NCI-H748 treated with DMSO at 0.1 percent for 48 hours (cell line): ENCODE data around the gene STON1.
"Not testable (repeated sequence)": the region's sequence is repeated elsewhere in the genome, so short reads cannot be mapped to it uniquely, and the experiment has no call there.

ENCODE experiments used
- DNase-seq: peaks from one replicate; lab custom pipeline; 2025; lab: John Stamatoyannopoulos, UW

STON1 gene, protein sequence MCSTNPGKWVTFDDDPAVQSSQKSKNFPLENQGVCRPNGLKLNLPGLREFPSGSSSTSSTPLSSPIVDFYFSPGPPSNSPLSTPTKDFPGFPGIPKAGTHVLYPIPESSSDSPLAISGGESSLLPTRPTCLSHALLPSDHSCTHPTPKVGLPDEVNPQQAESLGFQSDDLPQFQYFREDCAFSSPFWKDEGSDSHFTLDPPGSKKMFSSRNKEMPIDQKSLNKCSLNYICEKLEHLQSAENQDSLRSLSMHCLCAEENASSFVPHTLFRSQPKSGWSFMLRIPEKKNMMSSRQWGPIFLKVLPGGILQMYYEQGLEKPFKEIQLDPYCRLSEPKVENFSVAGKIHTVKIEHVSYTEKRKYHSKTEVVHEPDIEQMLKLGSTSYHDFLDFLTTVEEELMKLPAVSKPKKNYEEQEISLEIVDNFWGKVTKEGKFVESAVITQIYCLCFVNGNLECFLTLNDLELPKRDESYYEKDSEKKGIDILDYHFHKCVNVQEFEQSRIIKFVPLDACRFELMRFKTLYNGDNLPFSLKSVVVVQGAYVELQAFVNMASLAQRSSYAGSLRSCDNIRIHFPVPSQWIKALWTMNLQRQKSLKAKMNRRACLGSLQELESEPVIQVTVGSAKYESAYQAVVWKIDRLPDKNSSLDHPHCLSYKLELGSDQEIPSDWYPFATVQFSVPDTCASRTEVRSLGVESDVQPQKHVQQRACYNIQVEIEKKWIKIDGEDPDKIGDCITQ

DNA sequence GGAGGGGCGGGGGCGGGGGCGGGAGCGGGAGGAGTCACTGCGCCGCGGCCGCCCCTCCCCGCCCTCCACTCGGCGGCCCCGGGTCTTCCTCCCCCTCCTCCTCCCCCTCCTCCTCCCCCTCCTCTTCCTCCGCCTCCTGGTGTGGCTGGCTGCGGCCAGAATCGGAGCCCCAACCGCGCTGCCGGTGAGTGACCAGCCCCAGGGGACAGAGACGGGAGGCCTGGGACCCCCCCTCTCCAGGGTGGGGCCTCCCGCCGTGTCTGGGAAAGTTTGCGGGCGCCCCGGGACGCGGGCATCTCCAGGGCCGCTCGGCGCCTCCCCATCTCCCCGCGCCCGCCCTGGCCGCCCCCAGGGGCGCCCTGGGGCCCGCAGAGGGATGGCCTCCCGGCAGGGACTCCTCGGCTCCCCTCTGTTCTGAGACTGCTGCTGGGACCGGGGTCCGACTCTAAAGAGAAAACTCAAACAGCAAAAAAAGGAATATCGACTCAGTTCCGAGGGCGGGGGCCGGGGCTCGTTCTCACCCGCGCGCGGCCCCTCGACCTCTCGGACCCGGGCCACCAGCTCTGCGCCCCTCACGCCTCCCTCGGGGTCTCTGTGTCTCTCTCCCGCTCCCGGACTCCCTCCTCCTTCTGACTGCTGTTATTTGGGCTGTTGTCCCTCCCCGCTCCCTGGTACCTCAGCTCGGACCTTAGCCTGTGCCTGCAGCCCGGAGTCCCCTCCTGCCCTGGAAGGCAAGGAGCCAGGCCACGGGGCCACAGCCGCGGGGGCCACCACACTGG is at the start of gene STON1:
STON1 (plus strand) TSS at position 122 of the 779 bp plus-strand sequence. CDS start 50,480 bp downstream, outside the sequence.
- no peak for DNase-seq

DNA sequence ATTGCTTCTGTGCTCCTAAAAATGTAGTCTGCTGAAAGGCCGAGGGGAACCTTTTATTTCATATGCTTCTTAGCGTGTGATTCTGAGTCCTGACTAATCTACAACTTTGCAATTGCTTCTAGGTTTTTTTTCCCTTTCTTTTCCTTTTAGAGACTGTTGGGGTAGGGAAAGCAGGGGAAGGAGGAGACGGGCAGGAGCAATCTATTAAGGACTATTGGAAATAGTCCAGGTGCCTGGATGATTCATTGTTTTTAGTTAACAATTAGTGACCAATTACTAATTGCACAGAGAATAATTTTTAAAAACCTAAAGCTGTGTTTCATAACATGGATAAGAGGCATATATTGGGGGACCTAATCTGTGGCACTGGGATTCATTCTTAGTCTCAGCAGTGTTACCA is 49.4 kb upstream of the STON1 start:
- no peak for DNase-seq

DNA sequence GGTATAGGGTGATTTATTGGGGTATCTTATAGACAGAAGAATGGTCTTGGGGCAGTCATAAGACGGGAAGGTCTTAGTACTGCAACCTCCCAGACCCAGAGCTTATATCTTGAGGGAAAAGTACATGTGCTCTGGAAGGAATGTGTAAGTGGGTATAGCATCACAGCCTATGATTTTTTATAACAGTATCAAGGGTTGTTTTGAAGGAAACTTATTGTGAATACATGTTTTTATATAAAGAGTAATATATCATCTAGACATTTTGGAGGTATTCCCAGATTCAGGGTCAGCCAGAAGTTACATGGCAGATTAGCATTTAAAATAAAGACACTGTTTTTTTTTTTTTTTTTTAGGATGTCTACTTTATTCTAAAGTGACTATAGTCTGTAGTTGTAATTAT is 47.6 kb upstream of the STON1 start:
- DNase-seq: no peak

DNA sequence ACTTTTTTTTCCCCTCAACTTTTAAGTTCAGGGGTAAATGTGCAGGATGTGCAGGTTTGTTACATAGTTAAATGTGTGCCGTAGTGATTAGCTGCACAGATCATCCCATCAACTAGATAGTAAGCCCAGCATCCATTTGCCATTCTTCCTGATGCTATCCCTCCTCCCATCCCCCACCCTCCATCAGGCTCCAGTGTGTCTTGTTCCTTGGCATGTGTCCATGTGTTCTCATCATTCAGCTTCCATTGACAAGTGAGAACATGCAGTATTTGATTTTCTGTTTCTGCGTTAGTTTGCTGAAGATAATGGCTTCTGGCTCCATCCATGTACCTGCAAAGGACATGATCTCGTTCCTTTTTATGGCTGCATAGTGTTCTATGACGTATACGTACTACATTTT is 47.2 kb upstream of the STON1 start:
- DNase-seq: no peak

DNA sequence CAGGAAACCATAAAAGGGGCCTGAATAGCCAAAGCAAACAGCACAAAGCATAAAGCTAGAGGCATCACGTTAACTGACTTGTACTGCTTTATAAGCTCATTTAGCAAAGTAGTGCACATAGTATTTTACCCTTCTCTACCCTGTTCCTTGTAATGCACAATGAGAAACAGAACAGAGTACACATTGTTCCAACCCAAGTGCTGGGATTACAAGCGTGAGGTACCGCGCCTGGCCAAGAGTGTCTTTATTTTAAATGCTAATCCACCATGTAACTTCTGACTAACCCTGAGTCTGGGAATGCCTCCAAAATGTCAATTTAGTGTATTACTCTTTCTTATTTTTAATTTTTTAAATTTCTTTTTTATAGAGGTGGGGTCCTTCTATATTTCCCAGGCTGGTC is 46.4 kb upstream of the STON1 start:
- DNase-seq: no peak

DNA sequence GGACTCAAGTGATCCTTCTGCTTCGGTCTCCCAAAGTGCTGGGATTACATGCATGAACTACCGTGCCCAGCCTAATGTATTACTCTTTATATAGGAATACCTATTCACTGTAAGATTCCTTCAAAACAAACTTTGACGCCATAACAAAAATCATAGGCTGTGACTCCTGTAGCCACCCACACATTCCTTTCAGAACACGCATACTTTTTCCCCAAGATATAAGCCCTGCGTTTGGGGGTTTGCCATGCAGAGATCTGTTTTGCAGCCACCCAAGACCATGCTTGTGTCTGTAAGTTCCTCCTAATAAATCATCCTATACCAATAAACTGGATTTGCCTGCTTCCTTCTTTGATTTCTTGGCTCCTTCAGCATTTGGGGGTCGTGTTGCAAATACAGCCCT is 46.0 kb upstream of the STON1 start:
- no peak for DNase-seq

DNA sequence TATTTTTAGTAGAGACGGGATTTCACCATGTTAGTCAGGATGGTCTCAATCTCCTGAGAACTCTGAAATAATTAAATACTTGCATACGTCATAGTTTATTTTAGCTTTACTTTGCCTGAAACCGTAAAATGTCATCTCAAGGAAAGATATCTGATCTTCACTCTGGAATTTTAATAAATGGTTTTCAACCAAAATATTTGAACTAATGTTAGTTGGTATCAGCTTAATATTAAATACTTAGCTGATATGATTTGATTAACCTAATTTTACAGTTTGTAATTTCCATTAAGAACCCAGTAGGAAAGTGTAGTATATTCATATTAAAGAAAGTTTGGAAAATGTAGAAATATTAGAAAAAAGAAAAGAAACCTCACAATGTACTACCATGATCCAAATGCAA is 41.4 kb upstream of the STON1 start:
- no peak for DNase-seq

DNA sequence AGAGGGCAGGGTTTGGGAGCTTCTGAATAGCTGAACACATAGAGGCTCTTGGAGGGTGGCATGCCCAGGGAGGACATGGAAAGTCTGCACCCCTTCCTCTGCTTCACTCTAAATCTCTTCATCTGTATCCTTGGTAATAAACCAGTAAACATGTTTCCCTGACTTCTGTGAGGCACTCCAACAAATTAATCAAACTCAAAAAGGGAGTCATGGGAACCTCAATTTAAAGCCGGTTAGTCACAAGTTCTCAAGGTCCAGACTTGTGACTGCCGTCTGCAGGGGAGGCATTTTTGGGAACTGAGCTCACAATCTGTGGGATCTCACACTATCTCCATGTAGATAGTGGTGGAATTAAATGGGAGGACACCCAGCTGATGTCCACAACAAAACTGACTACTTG is 33.1 kb upstream of the STON1 start:
- no peak for DNase-seq

DNA sequence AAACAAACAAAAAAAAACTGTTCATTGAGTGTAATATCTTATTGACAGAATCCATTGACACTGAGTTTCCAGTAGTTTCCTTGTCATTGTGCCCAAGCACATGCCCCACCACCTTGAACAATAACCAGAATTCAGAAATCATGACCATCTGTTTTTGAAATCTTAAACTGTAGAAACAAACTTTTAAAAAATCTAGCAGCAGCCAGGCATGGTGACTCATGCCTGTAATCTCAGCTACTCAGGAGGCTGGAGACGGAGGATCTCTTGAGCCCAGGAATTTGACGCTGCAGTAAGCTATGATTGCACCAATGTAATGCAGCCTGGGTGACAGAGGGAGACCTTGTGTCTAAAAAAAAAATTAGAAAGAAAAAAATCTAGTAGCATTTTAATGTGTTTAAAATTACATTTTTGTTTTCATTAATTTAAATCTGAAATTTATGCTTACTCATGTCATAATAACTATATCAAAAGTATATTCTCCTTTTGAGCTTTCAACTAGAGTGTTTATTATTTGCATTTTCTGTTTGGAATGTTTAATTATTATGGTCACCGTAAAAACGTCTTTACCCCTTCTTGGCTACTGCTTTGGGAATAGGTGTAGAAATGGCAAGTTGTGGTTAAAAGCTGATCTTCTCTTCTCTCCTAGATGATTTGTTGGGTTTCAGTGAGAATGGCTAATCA is 25.2 kb upstream of the STON1 start:
- no peak for DNase-seq

DNA sequence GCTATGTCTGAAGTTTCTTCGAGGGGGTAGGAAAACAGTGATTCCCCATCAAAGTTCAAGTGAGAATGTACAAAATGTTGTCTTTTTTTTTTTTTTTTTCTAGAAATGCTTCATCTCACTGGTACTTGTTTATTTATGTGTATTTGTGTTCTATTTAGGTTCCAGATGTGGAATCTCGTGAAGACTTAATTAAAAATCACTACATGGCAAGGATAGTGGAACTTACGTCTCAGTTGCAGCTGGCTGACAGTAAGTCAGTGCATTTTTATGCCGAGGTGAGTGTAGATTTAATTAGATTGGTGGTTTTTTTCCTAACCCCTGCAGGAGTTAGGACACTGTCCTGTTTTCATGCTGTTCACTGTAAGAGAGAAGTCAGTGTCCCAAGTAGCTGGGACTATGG is 22.8 kb upstream of the STON1 start:
- no peak for DNase-seq

DNA sequence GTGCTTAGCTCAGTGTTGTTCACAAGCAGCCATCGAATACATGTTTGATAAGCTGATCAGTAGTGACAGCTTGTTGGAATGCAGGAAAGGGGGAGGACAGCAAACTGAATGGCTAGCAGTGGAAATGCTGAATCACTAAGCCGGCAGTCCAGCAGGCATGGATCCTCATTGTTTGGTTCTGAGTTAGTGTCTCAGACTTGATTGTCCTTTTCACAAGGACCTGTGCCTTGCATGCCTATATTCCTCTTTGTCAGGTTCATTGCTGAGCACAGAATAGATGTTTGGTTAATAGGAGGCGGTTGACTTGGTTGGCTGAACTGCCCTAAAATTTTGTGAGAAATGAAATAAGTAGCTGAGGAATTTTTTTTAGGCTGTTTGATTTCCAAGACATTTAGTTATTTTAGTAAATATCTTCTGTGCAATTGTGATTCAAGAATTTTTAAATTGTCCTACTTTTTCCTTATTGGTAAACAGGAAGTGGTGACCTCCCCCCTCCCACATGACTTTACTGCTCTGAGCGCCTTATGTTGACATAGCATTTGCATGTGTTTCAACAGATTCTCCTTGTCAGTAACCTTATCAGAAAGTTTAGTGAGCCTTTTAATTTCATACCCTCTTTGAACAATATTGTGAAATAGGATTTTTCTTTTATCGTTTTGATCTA is 21.4 kb upstream of the STON1 start:
- no peak for DNase-seq

DNA sequence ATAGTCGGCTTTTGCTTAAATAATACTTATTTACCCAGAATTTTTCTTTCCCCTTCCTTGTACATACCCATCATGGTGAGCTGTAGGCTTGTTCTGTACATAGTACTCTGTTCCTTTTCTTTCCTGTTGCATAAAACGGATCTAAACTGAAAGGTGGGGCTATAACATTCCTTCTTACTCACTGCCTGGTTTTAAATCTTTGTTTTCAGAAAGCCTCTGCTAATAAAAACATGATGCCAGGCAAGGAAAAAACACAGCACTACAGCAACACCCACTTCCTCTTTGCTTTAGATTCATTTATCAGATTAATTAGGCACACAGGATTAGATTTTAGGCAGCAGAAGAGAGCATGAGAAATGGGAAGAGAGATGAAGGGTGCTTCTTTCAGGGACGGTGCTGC is 19.6 kb upstream of the STON1 start:
- no peak for DNase-seq

DNA sequence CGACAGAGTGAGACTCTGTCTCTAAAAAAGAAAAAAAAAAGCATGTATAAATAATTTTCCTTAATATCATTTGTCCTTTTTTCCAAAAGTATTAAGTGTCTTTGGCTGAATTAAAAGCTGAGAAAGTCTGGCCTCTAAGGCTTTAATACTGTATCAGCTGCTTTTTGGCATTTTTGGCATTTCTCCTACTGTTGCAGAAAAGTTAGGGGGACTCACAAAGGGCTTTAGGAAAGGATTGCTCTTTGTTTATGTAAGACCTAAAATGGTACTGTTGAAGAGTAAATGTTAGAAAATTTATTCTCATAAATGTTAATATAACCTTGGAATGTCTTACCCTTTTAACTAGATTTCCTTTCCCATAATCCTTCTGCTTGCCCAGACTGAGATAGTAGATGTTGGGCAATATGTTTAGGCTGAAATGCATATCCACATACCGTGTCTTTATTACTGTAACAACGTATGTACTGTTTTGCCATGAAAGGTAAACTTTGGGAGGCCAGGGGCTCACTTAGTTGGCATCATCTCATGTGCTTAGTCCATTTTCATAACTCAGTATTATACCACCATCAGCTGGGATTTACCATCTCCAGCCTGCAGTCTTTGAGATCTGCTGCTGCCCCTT is 18.0 kb upstream of the STON1 start:
- DNase-seq: no peak

DNA sequence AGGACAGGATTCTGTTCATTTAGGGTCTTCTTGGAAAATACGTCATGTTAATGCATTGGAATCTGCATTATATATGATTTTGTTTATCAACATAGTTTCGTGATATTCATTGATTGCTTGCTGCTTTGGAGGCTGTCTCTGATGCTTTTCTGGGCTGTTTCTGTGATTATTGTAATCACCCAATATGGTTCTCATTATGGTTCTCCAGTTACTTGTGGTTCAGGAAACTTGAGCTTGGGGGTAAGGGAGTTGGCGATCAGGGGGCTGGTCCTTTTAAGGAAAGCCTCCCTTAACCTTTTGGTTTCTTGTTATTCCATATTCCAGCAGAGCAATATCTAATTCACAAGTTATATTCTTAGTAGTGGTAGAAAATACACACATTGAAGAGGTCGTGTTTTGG is 17.4 kb upstream of the STON1 start:
- no peak for DNase-seq

DNA sequence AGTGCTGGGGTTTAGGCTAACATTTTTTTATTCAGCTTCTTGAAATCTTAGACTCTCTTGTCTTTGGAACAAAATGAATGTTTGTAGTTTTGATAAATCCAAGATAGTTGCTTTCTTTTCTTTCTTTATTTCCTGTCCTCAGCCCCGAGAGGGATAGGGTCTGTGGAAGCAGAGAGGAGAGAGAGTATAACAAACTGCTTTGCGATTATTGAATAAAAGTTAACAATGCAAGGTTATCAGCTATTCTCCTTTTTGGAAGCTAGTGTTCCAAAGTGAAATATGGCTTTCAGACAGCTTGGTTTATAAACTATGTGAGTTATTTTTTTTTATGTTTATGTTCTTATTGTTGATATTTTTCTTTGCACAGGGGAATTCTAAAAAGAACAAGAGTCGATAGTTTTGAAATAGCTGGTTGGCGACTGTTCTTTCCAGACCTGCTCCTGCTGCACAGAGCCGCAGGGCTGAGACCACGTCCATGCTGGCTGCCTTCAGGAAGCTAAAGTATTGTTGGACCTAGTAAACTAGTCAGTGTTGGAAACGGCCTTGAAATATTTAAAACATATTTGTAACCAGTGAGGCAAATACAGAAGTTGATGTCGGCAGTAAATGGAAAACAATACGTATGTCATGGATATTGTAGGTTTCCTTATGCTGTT is 15.5 kb upstream of the STON1 start:
- DNase-seq: no peak

DNA sequence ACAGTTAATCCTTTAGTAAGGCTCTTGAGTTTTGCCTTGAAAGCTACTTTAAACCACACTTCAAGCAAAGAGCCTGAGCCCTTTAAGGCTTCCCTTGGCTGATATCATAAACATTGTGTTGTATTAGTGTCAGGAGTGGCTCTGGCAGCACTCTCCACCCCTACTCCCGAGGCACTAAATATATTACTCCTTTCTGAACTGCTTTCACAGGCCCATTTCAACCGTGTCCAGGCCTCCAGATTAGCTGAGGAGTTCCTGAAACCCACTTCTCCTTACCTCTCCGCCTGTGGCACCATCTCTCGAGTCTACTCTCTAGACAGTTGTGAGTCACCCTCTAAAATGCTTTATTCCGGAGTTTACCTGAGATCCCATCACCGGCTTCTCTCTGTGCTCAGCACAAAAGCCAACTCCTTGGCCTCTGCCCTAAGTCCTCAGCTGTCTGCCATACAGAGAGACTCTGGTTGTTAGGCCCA is 14.4 kb upstream of the STON1 start:
- no peak for DNase-seq

DNA sequence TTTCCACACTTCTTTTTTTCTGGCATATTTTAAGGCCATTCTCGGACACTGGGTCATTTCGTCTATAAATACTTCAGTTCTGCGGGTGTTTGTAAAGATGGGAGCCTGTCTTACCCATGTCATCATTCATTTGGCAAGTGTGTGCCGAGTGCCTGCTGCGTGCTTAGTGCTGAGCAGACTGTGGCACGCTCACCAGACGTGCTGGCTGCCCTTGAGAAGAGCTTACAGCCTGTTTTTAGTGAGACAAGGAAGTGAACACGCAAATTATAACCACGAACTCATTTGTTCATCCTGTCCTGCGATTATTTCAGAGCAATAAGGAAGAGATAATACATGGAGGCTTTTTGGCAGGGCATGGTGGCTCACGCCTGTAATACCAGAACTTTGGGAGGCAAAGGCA is 10.4 kb upstream of the STON1 start:
- no peak for DNase-seq

DNA sequence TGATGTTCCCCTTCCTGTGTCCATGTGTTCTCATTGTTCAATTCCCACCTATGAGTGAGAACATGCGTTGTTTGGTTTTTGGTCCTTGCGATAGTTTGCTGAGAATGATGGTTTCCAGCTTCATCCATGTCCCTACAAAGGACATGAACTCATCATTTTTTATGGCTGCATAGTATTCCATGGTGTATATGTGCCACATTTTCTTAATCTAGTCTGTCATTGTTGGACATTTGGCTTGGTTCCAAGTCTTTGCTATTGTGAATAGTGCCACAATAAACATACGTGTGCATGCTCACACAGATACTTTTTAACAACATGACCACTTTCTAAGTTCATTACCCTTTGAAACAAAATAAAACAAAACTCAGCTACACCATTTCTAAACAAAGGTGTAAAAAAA is 5.2 kb upstream of the STON1 start:
- DNase-seq: not testable (repeated sequence)

DNA sequence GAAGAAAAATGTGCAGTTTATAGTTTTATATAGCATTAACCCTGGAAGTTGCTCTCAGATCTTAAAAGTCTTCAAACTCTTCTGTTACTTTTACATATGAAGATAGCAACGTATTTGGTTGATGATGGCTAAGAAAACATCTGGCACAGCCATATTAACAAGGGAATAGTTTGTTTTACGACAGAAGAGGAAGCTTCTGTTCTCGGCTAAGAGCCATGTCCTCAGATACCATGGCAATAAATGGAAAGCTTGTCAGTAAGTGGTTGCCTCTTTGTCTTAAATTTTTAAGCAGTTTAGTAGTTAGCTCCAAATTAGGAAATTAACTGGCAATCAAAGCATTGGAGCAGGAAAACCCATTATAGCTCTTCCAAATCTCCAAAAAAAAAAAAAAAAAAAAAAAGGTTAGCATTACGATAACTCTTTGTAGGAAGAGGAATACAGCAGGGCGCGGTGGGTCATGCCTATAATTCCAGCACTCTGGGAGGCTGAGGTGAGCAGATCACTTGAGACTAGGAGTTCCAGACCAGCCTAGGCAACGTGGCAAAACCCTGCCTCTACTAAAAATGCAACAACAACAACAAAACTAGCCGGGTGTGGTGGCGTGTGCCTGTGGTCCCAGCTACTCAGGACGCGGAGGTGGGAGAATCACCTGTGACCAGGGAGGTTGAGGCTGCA is 4.5 kb upstream of the STON1 start:
- no peak for DNase-seq
